Spinal cord (tissue), 10 donors: ENCODE results near the gene PSMB7. TPM values are rescaled to one million over a fixed set of nuclear protein-coding genes. Genes with fewer than 3 reads are reported as not detected.

ENCODE experiments used
- DNase-seq, 6 donors: peaks; one replicate each; pipeline versions ENCODE4 v3.0.0 to v3.0.0-alpha.2; 2013 to 2015; ENCODE audit warnings: low spot score in 6 of 6, low read depth in 4 of 6
- H3K27ac ChIP-seq: one replicate; pipeline ENCODE4 v1.5.1; 2013; ENCODE audit warnings: low read depth, low read length, control low read depth
- H3K27me3 ChIP-seq: one replicate; pipeline ENCODE4 v1.6.1; 2013; ENCODE audit warnings: low read length; ENCODE audit not compliant: control insufficient read depth, insufficient read depth
- H3K36me3 ChIP-seq: one replicate; pipeline ENCODE4 v1.6.1; 2013; ENCODE audit warnings: low read length; ENCODE audit not compliant: control insufficient read depth, insufficient read depth
- H3K4me1 ChIP-seq: one replicate; pipeline ENCODE4 v1.6.1; 2013; ENCODE audit warnings: low read length; ENCODE audit not compliant: control insufficient read depth, insufficient read depth
- H3K4me3 ChIP-seq: one replicate; pipeline ENCODE4 v1.5.1; 2013; ENCODE audit warnings: low read depth, low read length, control low read depth
- H3K9me3 ChIP-seq: one replicate; pipeline ENCODE4 v1.6.1; 2013; ENCODE audit warnings: low read length; ENCODE audit not compliant: control insufficient read depth, insufficient read depth
- WGBS: methylation state at CpG from one replicate; pipeline ENCODE4 v1.1.5; 2013; ENCODE audit warnings: missing lambda C conversion rate; ENCODE audit not compliant: insufficient coverage; 5-methylcytosine and 5-hydroxymethylcytosine counted together
- polyA plus RNA-seq, 2 donors: library from polyadenylated mRNA; unstranded; fragments of 120-200 nt; gene quantifications; one replicate each; pipeline ENCODE4 v1.2.1, GENCODE V29; 2013; ENCODE audit not compliant: insufficient read length in 2 of 2
- total RNA-seq, 2 donors: library from RNA; depleted of rRNA in 1 of 2; stranded (reverse); fragments of 120-200 nt in 1 of 2; fragments of >200 nt in 1 of 2; gene quantifications; one replicate each; pipeline versions ENCODE4 v1.2.3 to v1.2.4, GENCODE V29; 2013 to 2014
- donor health status: healthy.

Gene PSMB7
- total and polyA plus RNA-seq, 4 donors, result 154 to 244 (median 208) TPM

DNA sequence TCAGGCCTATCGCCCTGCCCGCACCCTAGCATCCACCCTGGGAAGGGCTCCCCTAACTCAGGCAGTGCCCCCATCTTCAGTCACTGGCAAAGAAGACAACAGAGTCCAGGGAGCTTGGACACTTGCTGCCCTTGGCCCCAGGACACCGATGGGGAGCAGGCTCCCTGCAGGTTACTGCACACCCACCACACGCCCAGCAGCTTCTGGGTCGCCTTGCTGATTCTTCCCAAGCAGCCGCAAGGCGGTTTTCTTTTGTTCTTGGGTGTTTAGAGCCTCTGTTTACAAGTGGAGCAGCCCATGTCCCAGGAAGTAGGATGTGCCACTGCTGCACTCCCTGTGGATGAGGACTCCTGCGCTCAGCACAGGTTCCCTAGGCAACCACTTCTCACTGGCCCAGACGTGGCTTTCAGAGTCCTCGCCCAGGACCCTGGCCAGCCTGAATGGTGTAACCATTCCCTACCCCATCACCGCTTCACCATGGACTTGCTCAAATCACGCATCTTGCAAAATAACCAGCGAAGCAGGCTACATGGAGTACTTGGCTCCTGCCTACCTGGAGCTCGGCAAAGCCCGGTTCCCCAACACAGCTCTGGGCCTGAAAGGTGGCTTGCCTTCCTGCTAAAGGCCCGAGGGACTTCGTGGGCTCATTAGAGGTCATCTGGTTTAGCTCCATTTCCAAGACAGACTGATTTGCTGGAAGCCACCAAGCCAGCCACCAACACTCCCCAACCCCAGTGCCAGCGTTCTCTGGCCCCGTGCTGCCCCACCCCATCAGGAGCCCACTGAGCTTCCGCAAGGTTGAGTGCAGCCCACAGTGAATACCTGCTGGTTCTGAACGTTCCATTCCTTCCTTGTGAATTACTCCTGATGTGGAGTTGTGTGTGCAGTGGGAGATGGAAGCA, 60.0 kb downstream of the PSMB7 start:
- Histone ChIP-seq H3K9me3 (no peaks in the 10 kb centered on the region), H3K27ac (no peak overlapping the region), H3K36me3 (peaks cover 69% of the 10 kb centered on the region), H3K27me3 (no peaks in the 10 kb centered on the region), H3K4me3 (no peak overlapping the region), H3K4me1 (peaks cover 24% of the 10 kb centered on the region)
- DNase-seq, result no peak
- 77% methylated on average over 19 of the region's 21 CpGs for WGBS

- 87% methylated on average over 17 of the region's 17 CpGs for WGBS
- Histone ChIP-seq H3K4me1 (peaks cover 29% of the 10 kb centered on the region), H3K4me3 (no peak overlapping the region), H3K36me3 (peaks cover 75% of the 10 kb centered on the region), H3K27me3 (no peaks in the 10 kb centered on the region), H3K9me3 (no peaks in the 10 kb centered on the region), H3K27ac (no peak overlapping the region)
- no peak for DNase-seq
Measured at GRCh38 chr9:124354346-124355038, 60.8 kb downstream of the PSMB7 start.

GRCh38 chr9:124353811-124354274, 61.4 kb downstream of the PSMB7 start:
- 55% methylated on average over 4 of the region's 4 CpGs for WGBS
- no peak overlapping the region for H3K4me3 ChIP-seq
- no peak overlapping the region for H3K27ac ChIP-seq
- DNase-seq, result no peak
- H3K4me1 ChIP-seq, result peaks cover 29% of the 10 kb centered on the region
- H3K9me3 ChIP-seq, result no peaks in the 10 kb centered on the region
- no peaks in the 10 kb centered on the region for H3K27me3 ChIP-seq
- peaks cover 78% of the 10 kb centered on the region for H3K36me3 ChIP-seq

DNA sequence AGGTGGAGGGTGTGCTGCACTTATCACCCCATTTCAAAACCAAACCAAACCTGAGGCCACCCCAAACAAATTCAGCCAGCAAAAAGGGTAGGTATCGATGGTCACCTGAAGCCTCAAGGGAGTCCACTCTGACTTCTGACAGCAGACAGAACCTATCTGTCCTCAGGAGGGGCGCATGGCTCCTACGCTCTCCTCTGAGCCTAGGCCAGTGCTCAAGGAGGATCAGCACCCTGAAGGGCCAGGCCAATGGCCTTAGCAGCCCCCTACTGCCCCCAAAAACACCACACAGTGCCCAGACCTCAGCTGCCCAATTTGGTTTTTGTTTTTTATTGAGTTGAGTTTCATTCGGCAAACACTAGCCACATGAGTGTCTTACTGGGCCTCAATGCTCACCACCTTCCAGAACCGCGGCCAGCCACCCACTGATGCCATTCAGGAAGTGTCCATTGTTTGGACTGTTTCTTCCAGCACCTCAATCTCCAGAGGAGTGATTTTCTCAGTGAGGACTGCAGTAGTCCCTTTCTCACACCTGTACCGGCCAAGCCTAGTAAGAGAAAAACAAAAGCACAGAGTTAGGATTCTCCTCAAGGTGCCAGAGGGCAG, 62.0 kb downstream of the PSMB7 start:
- no peak overlapping the region for H3K4me3 ChIP-seq
- H3K27me3 ChIP-seq, result no peaks in the 10 kb centered on the region
- H3K4me1 ChIP-seq, result peaks cover 29% of the 10 kb centered on the region
- H3K27ac ChIP-seq, result no peak overlapping the region
- 93% methylated on average over 4 of the region's 7 CpGs for WGBS
- no peak for DNase-seq
- no peaks in the 10 kb centered on the region for H3K9me3 ChIP-seq
- peaks cover 81% of the 10 kb centered on the region for H3K36me3 ChIP-seq

DNA sequence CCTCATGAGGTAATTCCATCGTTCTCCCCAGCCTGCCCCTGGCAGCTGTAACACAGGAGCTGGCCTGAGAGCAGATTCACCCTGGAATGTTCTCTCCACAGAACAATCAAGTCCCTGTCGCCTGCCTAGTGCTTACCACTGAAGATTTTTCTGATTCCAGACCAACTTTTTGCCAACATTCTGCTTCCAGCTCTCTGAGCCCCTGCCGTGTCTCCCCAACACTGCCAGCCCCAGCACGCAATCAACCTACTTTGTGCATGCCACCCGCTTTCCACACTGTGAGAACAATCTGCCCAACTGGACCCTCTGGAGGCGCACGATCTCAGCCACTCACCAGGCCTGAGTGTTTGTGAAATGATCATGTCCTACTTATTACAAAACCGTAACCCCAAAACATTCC, 62.6 kb downstream of the PSMB7 start:
- Histone ChIP-seq H3K4me1 (peaks cover 29% of the 10 kb centered on the region), H3K27ac (no peak overlapping the region), H3K9me3 (no peaks in the 10 kb centered on the region), H3K36me3 (peaks cover 85% of the 10 kb centered on the region), H3K27me3 (no peaks in the 10 kb centered on the region), H3K4me3 (no peak overlapping the region)
- 50% methylated on average over 5 of the region's 8 CpGs for WGBS
- no peak for DNase-seq

DNA sequence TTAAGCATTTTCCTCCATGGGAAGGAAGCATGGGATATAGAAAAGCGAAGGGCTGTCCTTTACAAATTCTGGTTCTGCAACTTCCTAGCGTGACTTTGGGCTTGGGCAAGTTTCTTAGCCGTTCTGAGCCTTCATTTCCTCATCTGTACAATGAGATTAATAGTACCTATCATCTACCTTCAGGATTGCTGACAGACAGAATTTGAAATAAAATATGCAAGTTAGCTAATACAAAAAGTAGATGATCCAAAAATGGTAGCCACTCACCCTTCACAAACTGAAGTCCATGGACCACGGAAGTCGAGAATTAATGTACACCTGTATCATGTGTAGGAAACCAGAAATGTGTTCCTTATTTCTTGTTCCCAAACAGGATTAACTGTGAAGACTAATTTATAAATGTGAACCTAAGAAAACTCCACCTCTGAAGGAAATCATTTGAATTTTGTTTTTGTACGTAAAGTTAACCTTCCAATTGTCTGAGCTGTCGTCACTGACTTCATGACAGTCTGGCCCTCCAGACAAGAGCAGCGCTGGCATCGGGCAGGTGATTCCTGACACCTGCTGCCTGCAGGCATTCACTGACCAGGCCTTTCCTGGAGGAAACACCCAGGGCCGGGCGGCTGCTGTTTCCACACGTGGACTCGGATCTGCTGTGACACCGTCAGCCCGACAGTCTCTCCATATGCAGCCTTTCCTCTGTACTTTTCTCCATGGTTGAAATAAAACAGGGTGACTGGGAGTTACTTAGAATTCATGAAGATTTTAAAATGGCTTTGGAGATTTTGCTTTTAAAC, 63.4 kb downstream of the PSMB7 start:
- no peak for DNase-seq
- H3K4me1 ChIP-seq, result peaks cover 29% of the 10 kb centered on the region
- peaks cover 91% of the 10 kb centered on the region for H3K36me3 ChIP-seq
- no peaks in the 10 kb centered on the region for H3K27me3 ChIP-seq
- H3K27ac ChIP-seq, result no peak overlapping the region
- H3K9me3 ChIP-seq, result no peaks in the 10 kb centered on the region
- WGBS, result 91% methylated on average over 5 of the region's 15 CpGs
- no peak overlapping the region for H3K4me3 ChIP-seq

DNA sequence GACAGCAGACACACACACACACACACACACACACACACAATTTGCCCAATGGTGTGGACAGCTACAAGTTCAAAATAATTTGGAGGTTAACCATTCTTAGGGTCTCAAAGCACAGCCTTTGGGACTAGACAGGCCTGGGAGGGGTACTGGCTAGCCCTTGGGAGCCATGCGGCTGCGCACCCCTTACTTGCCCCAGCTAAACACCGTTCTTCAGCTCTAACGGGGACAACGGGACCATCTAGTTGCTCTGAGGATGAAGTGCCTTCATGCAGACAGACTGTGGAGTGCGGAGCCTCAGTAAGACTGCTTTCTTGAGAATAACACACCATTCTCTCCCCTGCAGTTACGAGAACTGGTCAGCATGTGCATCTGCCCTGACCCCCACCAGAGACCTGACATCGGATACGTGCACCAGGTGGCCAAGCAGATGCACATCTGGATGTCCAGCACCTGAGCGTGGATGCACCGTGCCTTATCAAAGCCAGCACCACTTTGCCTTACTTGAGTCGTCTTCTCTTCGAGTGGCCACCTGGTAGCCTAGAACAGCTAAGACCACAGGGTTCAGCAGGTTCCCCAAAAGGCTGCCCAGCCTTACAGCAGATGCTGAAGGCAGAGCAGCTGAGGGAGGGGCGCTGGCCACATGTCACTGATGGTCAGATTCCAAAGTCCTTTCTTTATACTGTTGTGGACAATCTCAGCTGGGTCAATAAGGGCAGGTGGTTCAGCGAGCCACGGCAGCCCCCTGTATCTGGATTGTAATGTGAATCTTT, 64.6 kb downstream of the PSMB7 start:
- Histone ChIP-seq H3K4me3 (no peak overlapping the region), H3K36me3 (peaks cover 91% of the 10 kb centered on the region), H3K27ac (no peak overlapping the region), H3K4me1 (peaks cover 24% of the 10 kb centered on the region), H3K9me3 (no peaks in the 10 kb centered on the region), H3K27me3 (no peaks in the 10 kb centered on the region)
- 72% methylated on average over 15 of the region's 16 CpGs for WGBS
- DNase-seq, result no peak

- Histone ChIP-seq H3K9me3 (no peaks in the 10 kb centered on the region), H3K36me3 (peaks cover 91% of the 10 kb centered on the region), H3K4me3 (no peak overlapping the region), H3K4me1 (peaks cover 16% of the 10 kb centered on the region), H3K27ac (no peak overlapping the region), H3K27me3 (no peaks in the 10 kb centered on the region)
- 55% methylated on average over 21 of the region's 25 CpGs for WGBS
- peak in 2 of 6 donors; percentile 43 to 56 for DNase-seq
Measured at GRCh38 chr9:124349675-124350493, 65.4 kb downstream of the PSMB7 start.
